Measurements from ENCODE around the gene TTC12. TPM values are rescaled to one million over a fixed set of nuclear protein-coding genes. Genes with fewer than 3 reads are reported as not detected.

Gene TTC12
- total and polyA plus RNA-seq, 3 donors from 2014 or later, result 42.1 to 123 (median 81.3) TPM

DNA sequence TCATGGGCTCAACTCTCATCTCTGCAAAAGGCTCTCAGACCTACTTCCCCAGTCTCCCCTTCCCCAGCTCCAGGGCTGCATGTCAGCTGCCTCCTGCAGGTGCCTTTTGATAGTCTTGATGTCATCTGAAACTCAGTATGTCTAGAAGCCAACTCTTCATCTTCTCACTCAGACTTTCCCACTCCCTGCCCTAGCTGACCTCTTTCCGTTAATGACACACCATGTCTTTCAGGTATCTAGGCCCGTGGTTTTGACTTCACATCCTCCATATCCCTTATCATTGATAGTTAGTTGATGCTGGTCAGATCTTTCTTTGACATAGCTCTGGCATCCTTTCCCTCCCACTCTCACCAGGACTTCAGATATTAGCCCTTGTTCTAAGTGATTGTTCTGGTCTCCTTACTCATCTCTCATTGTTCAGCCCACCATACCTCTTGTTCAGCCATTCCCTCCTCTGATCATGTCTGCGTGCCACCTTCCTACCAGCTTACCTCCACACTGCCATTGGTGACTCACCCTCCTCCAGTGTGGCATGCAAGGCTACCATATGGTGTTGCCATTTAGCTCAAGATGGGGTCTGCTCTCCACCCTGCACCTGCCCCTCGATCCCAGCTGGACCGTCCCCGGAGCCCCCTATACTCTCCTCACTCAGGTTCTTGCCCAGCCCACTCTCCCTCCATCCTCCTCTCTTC, 18.4 kb downstream of the TTC12 start:
- WGBS, 2 donors, result 95 to 98% methylated on average over 6 of the region's 6 CpGs
- Histone ChIP-seq H3K36me3 (ENCODE audit: low read depth, missing control alignments) (no peaks in the 10 kb centered on the region), H3K4me1 (no peaks in the 10 kb centered on the region), H3K9me3 (no peaks in the 10 kb centered on the region), H3K27me3 (no peaks in the 10 kb centered on the region), H3K4me3 (no peak overlapping the region), H3K27ac (no peak overlapping the region)
- no peak for DNase-seq
- intact Hi-C loops (cut with DNase I; ENCODE audit: low total_unique reads), result no loop called here
- no peak for TF ChIP-seq POLR2A (IDR thresholded peaks at IDR 0.05)
- TF ChIP-seq, protein P1, sequence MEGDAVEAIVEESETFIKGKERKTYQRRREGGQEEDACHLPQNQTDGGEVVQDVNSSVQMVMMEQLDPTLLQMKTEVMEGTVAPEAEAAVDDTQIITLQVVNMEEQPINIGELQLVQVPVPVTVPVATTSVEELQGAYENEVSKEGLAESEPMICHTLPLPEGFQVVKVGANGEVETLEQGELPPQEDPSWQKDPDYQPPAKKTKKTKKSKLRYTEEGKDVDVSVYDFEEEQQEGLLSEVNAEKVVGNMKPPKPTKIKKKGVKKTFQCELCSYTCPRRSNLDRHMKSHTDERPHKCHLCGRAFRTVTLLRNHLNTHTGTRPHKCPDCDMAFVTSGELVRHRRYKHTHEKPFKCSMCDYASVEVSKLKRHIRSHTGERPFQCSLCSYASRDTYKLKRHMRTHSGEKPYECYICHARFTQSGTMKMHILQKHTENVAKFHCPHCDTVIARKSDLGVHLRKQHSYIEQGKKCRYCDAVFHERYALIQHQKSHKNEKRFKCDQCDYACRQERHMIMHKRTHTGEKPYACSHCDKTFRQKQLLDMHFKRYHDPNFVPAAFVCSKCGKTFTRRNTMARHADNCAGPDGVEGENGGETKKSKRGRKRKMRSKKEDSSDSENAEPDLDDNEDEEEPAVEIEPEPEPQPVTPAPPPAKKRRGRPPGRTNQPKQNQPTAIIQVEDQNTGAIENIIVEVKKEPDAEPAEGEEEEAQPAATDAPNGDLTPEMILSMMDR (IDR thresholded peaks at IDR 0.05), result no peak

DNA sequence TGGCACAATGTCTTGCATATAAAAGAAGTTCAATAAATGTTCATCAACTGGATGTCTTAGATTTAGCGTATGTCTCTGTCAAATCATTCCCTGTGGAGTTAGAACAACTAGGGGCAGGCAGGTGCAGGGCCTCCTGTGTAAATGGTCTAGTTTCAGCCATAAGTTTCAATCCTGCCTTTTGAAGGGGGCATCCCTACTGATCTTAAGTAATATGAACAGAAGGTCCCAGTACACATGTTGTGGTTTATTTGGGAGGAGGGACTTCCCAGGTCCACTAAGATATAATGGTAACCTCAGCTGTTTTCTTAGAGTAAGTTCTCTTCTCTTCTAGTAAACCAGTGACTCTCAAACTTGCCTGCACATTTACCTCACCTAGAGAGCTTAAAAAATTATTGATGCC, 19.8 kb downstream of the TTC12 start:
- H3K9me3 ChIP-seq, result no peaks in the 10 kb centered on the region
- H3K36me3 ChIP-seq (ENCODE audit: low read depth, missing control alignments), result no peaks in the 10 kb centered on the region
- H3K27me3 ChIP-seq, result no peaks in the 10 kb centered on the region
- no peaks in the 10 kb centered on the region for H3K4me1 ChIP-seq
- DNase-seq, result no peak
- TF ChIP-seq, protein P1 (IDR thresholded peaks at IDR 0.05), result no peak
- TF ChIP-seq POLR2A (IDR thresholded peaks at IDR 0.05), result no peak
- intact Hi-C loops (cut with DNase I; ENCODE audit: low total_unique reads), result no loop called here
- H3K4me3 ChIP-seq, result no peak overlapping the region
- 50 to 85% methylated on average over 1 of the region's 1 CpG for WGBS, 2 donors
- no peak overlapping the region for H3K27ac ChIP-seq

DNA sequence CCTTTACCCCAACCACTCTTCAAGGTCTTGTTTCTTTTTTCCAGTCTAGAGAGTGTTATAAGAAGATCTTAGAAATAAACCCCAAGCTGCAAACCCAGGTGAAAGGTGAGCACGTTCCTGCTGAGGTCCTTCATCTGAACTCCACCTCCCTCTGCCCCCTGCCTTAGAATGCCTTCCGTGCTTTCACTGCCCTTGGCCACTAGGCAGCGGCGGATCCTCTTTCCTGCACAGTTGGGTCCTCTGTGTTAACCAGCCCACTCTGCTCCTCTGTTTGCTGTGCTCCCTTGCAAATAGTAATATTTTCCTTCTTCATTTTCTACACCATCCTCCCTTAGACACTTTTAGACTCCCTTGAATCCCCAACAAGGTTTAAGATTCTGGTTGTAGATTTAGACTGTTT, 24.3 kb downstream of the TTC12 start:
- 80 to 87% methylated on average over 4 of the region's 4 CpGs for WGBS, 2 donors
- TF ChIP-seq, protein P1 (IDR thresholded peaks at IDR 0.05), result no peak
- no peak for TF ChIP-seq POLR2A (IDR thresholded peaks at IDR 0.05)
- no peaks in the 10 kb centered on the region for H3K9me3 ChIP-seq
- no peak overlapping the region for H3K4me3 ChIP-seq
- DNase-seq, result no peak
- no peak overlapping the region for H3K27ac ChIP-seq
- no peaks in the 10 kb centered on the region for H3K4me1 ChIP-seq
- no peaks in the 10 kb centered on the region for H3K27me3 ChIP-seq
- intact Hi-C loops (cut with DNase I; ENCODE audit: low total_unique reads), result no loop called here
- no peaks in the 10 kb centered on the region for H3K36me3 ChIP-seq (ENCODE audit: low read depth, missing control alignments)

DNA sequence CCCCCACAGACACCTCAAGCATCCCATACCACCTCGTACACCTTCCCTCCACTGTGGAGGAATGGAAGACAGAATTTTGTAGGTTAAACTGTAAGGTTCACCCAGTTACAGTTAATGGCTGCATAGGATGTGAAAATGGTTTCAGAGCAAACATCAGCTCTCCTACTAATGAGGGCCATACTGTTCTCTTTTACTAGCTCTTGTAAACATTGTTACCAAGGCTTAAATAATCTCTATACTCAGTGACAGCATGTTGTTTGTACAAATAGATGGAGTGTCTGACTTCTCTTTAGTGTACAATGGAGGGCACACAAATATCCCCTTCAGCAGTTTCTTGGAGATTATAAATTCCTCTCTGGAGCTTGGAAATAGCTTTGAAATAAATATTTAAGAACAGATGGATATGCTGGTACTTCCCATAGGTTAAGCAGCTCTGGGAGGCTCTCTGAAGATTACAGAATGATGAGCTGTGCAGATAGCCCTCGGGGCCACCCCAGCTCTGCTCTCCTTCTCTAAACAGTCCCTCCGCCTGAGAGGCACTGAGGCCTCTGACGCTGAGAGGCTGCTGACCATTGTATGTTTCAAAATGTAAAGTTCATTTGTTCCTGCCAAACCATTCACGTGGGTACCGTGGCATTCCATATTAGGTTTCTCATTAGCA, 25.7 kb downstream of the TTC12 start:
- TF ChIP-seq, protein P1 (IDR thresholded peaks at IDR 0.05), result no peak
- TF ChIP-seq POLR2A (IDR thresholded peaks at IDR 0.05), result no peak
- WGBS, 2 donors, result 79 to 89% methylated on average over 6 of the region's 6 CpGs
- no peaks in the 10 kb centered on the region for H3K27me3 ChIP-seq
- H3K36me3 ChIP-seq (ENCODE audit: low read depth, missing control alignments), result no peaks in the 10 kb centered on the region
- H3K4me3 ChIP-seq, result no peak overlapping the region
- intact Hi-C loops (cut with DNase I; ENCODE audit: low total_unique reads), result no loop called here
- no peak overlapping the region for H3K27ac ChIP-seq
- no peaks in the 10 kb centered on the region for H3K4me1 ChIP-seq
- DNase-seq, result no peak
- no peaks in the 10 kb centered on the region for H3K9me3 ChIP-seq
